NCI-H510A (cell line): ENCODE measurements around the gene ERGIC1.
"Not testable (repeated sequence)": the region's sequence is repeated elsewhere in the genome, so short reads cannot be mapped to it uniquely, and the experiment has no call there.

Experiments used
- DNase-seq: peaks from one replicate; lab custom pipeline; 2025; lab: John Stamatoyannopoulos, UW

Gene ERGIC1

GRCh38 chr5:172883066-172883465 is 49.0 kb downstream of the ERGIC1 start:
- no peak for DNase-seq

DNA sequence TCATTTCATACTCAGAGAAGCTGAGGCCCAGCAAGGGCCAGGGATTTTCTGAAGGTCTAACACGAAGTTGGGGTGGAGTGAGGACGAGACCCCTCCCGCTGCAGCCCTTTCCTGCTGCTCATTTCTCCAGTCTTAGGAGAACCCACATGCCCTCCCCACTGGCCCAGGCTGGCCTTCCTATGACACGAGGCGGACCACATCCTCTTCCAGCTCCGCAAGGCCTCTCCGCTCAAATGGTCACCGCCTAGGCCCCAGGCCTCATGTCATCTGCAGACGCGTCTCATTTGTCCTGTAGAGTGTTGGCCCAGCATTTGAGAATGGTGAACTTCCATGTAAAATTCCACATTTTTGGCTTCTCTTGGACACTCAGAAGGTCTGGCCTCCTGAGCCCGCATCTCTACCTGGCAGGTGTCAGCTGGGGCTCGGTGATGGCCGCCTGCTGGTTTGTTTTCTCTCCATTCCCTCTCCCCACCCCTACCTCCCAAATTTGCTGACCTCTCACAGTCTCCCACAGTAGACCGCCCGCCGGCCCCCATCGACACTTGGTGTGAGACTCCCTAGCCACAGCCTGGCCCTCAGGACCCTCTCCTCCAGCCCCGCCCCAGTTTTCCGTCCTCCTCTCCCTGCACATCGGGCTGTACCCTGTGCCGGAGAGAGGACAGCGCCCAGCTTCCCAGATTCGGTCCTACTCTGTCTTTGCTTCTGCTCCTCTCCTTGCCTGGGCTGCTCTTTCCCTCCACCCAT is 51.7 kb downstream of the ERGIC1 start:
- no peak for DNase-seq

- DNase-seq = no peak
Observed at GRCh38 chr5:172886476-172886875, 52.4 kb downstream of the ERGIC1 start.

- DNase-seq = no peak
Observed at GRCh38 chr5:172886974-172887501, 53.0 kb downstream of the ERGIC1 start.

- DNase-seq = no peak
Observed at GRCh38 chr5:172887692-172888091, 53.6 kb downstream of the ERGIC1 start.

DNA sequence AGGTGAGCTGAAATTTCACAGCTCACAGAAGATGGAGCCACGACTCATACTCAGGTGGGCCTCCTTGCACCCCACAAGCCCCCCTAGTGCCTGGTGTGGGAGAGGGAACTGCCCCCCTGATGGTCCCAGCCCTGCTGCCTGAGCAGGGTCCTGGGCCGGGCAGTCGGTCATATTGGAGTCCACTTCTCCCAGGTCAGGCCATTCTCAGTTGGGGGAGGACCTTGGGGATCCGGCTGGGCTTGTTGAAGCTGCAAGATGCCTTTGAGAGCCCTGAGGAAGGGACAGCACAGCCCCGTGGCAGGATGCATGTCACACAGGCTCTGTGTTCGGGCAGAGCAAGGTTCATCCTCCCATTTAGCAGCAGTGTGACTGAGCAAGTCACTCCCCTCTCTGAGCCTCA is 56.6 kb downstream of the ERGIC1 start:
- DNase-seq = no peak

DNA sequence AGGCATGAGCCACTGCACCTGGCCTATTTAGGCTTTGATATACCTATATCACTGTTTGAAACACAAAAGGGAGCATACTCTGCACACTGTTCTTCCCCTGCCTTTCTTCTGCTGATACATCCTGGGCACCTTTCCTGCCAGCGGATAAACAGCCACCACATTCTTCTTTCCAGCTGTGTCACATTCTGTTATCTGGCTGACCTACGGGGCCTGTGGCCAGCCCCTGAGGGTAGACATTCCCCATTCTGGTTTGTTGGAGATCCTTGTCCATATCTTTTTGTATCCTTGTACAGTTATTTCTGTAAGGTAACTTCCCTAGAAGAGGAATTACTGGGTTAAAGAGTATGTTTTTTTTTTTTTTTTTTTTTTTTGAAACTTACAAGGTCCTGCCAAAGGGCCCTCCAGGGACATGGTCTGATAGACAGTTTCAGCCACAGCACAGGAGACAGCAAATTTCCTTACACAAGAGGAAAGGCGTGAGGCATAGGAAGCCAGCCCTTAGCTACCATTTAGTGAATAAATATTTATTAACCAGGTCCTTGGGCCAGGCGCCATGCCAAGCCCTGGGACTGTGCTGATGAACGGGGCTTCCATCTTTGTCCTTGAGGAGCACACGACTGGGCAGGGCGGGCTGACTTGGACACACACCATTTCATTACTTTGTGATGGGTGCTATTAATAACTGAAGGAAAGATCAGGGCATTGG is 57.8 kb downstream of the ERGIC1 start:
- DNase-seq = no peak

GRCh38 chr5:172892713-172893112 is 58.7 kb downstream of the ERGIC1 start:
- DNase-seq = no peak

GRCh38 chr5:172894767-172895388 is 60.8 kb downstream of the ERGIC1 start:
- no peak for DNase-seq

GRCh38 chr5:172895549-172895948 is 61.5 kb downstream of the ERGIC1 start:
- DNase-seq = no peak

DNA sequence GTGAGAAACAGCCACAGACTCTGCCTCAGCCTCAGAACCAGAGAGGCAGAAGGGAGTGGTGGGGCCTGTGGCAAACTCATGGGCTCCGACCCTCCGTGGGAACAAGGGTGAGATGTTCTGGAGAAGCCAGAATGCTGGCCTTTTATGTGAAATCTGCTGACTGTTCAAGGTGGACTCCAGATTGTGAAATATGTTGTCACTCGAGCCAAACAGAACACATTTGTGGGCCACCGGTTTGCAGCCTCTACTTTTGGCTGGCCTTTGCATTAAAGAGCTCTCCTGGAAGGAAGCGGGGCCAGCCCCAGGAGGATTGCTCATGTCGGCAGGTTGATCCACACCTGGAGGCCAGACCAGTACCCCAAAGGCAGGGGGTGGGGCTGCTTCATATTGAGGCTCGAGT is 62.4 kb downstream of the ERGIC1 start:
- no peak for DNase-seq

DNA sequence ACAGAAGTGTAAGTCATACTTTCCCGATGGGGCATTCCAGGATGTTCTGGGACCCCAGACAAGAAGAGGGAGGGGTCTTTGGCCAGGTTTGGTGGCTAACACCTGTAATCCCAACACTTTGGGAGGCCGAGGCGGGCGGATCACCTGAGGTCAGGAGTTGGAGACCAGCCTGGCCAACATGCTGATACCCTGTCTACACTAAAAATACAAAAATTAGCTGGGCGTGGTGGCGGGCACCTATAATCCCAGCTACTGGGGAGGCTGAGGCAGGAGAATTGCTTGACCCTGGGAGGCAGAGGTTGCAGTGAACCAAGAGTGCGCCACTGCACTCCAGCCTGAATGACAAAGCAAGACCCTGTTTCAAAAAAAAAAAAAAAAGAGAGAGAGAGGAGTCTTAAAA is 63.0 kb downstream of the ERGIC1 start:
- not testable (repeated sequence) for DNase-seq

GRCh38 chr5:172897481-172898217 is 63.6 kb downstream of the ERGIC1 start:
- no peak for DNase-seq

DNA sequence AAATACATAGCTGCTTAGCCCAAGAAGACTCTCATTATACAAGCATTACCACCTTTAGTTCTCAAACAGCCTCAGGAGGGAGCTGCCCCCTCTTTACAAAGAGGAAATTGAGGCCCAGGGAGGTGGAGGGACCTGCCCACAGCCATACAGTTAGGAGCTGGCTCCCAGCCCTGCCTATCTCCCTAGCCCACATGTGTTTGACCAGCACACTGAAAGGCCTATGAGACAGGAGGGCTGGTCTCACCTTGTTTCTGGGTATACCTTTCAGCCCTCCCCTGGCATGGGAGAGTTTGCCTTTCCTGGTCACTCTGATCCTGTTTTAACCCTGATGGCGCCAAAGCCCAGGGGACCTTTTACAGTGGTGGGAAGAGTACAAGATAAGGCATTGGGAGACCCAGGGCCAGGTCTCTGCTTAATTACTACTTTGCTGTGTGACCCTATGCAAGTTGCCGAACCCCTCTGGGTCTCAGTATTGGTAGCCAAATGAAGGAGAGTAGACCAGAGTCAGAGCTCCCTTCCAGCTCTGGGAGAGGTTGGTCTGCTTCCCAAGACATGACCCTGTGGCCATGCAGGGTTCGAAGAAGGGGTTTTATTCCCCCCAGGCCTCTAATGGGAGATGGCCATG is 64.3 kb downstream of the ERGIC1 start:
- no peak for DNase-seq

GRCh38 chr5:172898843-172899369 is 64.9 kb downstream of the ERGIC1 start:
- DNase-seq = no peak

- no peak for DNase-seq
Observed at GRCh38 chr5:172899436-172899835, 65.4 kb downstream of the ERGIC1 start.

GRCh38 chr5:172901012-172901780 is 67.1 kb downstream of the ERGIC1 start:
- no peak for DNase-seq

DNA sequence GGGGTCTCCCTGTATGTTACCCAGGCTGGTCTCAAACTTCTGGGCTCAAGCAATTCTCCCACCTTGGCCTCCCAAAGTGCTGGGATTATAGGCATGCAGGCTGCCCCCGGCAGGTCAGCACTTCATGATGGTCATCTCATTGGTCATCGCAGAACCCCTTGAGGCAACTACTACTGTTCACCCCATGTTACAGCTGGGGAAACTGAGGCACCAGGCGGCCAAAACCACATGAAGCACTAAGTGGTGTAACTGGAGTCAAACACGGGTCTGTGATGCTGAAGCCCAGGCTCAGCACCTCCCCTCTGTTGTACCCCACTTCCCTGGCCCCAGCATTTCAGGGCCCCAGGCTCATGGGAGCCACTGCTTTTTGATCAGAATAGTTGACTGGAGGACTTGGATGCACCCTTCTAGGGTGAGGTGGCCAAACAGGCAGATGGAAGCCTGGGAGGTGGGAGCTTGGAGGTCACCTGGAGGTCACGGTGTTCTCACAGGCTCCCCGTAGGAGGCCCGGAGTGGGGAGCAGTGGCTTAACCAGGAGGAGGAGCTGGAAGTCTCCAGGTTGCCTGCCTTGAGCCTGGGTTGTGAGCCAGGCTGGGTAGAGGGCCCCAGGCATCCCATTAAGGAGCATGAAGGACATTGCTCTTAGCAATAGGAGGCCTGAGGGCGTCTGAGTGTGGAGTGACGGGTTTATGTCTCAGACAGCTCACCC is 67.9 kb downstream of the ERGIC1 start:
- DNase-seq = no peak

GRCh38 chr5:172902497-172903472 is 68.7 kb downstream of the ERGIC1 start:
- no peak for DNase-seq
